ENCODE results near the gene EREG. TPM values are rescaled to one million over a fixed set of nuclear protein-coding genes. Genes with fewer than 3 reads are reported as not detected.

Gene EREG
- total RNA-seq, 1 experiment from 2014 or later, result 498 TPM

DNA sequence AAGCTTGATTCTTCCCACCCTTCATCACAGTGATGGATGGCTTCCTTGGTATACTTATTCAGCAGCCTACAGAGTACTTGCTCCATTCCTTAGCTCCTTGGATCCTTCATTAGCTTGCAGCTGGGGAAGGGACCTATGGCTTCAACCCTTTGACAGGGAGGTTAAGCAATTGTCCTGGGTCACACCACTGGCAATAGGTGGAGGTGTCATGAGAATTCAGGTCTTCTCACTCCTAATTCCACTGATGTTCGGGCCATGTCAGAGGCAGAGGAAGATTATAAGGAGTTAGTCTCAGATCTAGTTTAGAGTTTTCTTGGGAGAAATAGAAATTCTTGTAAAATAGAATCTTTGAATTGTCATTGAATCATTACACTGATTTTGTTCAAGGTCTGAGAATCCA, 24.5 kb downstream of the EREG start:
- H3K4me3 ChIP-seq (replicated peaks in 1 of 2; ENCODE audit: low read depth in 1 of 2, low read length in 2 of 2), result no peak overlapping the region
- H3K9ac ChIP-seq (ENCODE audit: low read length), result no peak overlapping the region
- BruUV-seq (replicated peaks), result no TSS peak
- CTCF ChIA-PET, result no interaction called here
- peaks cover 14 to 27% of the 10 kb centered on the region in 2 experiments for H3K36me3 ChIP-seq (ENCODE audit: control insufficient read depth in 1 of 2, insufficient read depth in 2 of 2, low read length in 2 of 2)
- H3K27me3 ChIP-seq (ENCODE audit: insufficient read depth, low read length), result no peaks in the 10 kb centered on the region
- H3K4me1 ChIP-seq (ENCODE audit: control insufficient read depth in 1 of 2, insufficient read depth in 2 of 2, low read length in 2 of 2), result peaks cover 16 to 48% of the 10 kb centered on the region in 2 experiments; a peak in 3 of 4 replicates
- H2AFZ ChIP-seq (ENCODE audit: low read depth, low read length, poor library complexity, severe bottlenecking), result no peak overlapping the region
- TF ChIP-seq RAD21 (IDR thresholded peaks at IDR 0.05; ENCODE audit: low read depth), result no peak
- no peak for TF ChIP-seq SRF (IDR thresholded peaks at IDR 0.05; ENCODE audit: low read depth)
- TF ChIP-seq FOSL1 (IDR thresholded peaks at IDR 0.05; ENCODE audit: low read depth), result no peak
- no peak for TF ChIP-seq EZH2phosphoT487 (IDR thresholded peaks at IDR 0.05; ENCODE audit: borderline replicate concordance)
- TF ChIP-seq SP1 (IDR thresholded peaks at IDR 0.05; ENCODE audit: low read depth), result no peak
- TF ChIP-seq, protein P1, sequence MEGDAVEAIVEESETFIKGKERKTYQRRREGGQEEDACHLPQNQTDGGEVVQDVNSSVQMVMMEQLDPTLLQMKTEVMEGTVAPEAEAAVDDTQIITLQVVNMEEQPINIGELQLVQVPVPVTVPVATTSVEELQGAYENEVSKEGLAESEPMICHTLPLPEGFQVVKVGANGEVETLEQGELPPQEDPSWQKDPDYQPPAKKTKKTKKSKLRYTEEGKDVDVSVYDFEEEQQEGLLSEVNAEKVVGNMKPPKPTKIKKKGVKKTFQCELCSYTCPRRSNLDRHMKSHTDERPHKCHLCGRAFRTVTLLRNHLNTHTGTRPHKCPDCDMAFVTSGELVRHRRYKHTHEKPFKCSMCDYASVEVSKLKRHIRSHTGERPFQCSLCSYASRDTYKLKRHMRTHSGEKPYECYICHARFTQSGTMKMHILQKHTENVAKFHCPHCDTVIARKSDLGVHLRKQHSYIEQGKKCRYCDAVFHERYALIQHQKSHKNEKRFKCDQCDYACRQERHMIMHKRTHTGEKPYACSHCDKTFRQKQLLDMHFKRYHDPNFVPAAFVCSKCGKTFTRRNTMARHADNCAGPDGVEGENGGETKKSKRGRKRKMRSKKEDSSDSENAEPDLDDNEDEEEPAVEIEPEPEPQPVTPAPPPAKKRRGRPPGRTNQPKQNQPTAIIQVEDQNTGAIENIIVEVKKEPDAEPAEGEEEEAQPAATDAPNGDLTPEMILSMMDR (IDR thresholded peaks at IDR 0.05 in 2 of 3, conservative IDR thresholded peaks at IDR 0.05 in 1 of 3; ENCODE audit: borderline replicate concordance in 1 of 3, insufficient read depth in 1 of 3, low read depth in 2 of 3, low read length in 2 of 3), result no peak
- TF ChIP-seq JUND (IDR thresholded peaks at IDR 0.05), result no peak; the same call in none of the 2 replicates
- TF ChIP-seq POLR2A (IDR thresholded peaks at IDR 0.05; ENCODE audit: borderline replicate concordance, extremely low read depth, insufficient read depth, insufficient read length), result no peak
- TF ChIP-seq CEBPB (IDR thresholded peaks at IDR 0.05; ENCODE audit: low read depth), result no peak
- TF ChIP-seq, protein P2, sequence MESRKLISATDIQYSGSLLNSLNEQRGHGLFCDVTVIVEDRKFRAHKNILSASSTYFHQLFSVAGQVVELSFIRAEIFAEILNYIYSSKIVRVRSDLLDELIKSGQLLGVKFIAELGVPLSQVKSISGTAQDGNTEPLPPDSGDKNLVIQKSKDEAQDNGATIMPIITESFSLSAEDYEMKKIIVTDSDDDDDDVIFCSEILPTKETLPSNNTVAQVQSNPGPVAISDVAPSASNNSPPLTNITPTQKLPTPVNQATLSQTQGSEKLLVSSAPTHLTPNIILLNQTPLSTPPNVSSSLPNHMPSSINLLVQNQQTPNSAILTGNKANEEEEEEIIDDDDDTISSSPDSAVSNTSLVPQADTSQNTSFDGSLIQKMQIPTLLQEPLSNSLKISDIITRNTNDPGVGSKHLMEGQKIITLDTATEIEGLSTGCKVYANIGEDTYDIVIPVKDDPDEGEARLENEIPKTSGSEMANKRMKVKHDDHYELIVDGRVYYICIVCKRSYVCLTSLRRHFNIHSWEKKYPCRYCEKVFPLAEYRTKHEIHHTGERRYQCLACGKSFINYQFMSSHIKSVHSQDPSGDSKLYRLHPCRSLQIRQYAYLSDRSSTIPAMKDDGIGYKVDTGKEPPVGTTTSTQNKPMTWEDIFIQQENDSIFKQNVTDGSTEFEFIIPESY (IDR thresholded peaks at IDR 0.05; ENCODE audit: extremely low read depth, insufficient replicate concordance, low read length), result peak; percentile 21
- TF ChIP-seq POLR2AphosphoS5 (IDR thresholded peaks at IDR 0.05; ENCODE audit: low read depth, low read length), result peak; percentile 93
- TF ChIP-seq TCF7L2 (IDR thresholded peaks at IDR 0.05; ENCODE audit: borderline replicate concordance, extremely low read depth, insufficient read depth, insufficient read length), result no peak
- POLR2A ChIA-PET, result interaction anchor here (1.0 to 1.3 kb wide), 2 partner anchors 55 to 144 kb away, joined by 3 to 5 read pairs; partner anchors contain the start of gene AREG
- no peaks in the 10 kb centered on the region for H3K9me3 ChIP-seq (ENCODE audit: control insufficient read depth in 1 of 2, insufficient read depth in 1 of 2, low read depth in 1 of 2, low read length in 2 of 2)
- no peak overlapping the region for H3K4me2 ChIP-seq (ENCODE audit: low read length)
- H3K27ac ChIP-seq (ENCODE audit: low read depth, low read length), result peak overlapping the region; percentile 49
- ATAC-seq, result peak; percentile 41
- intact Hi-C loops (cut with micrococcal nuclease), result no loop called here
- no peaks in the 10 kb centered on the region for H3K9me2 ChIP-seq (ENCODE audit: insufficient read depth)
- no peaks in the 10 kb centered on the region for H4K20me1 ChIP-seq (ENCODE audit: insufficient read depth)
- DNase-seq (ENCODE audit: low read depth, low spot score), result no peak
- RAD21 ChIA-PET (ENCODE audit: low non-redundant PET in 1 of 2, low total read pairs in 2 of 2, uncharacterized antibody in 2 of 2, unreplicated experiment in 2 of 2), result no interaction called here
- H3K79me2 ChIP-seq (ENCODE audit: insufficient read depth, low read length), result peaks cover 10% of the 10 kb centered on the region

Measured in HCT116 (cell line).